Measurements from ENCODE around the gene TANC1.

- TF ChIP-seq EZH2 (IDR thresholded peaks at IDR 0.05; ENCODE audit: insufficient read depth, poor library complexity, severe bottlenecking) (no peak), EZH2phosphoT487 (IDR thresholded peaks at IDR 0.05; ENCODE audit: insufficient read depth, low read depth) (no peak)
Measured at GRCh38 chr2:159226059-159226461, 257.6 kb downstream of the TANC1 start.

Measured in GM23248 (cell line).